IMR-90 (cell line): ENCODE results near the gene PHKB. TPM values are rescaled to one million over a fixed set of nuclear protein-coding genes. Genes with fewer than 3 reads are reported as not detected.
"Not testable (repeated sequence)": the region's sequence is repeated elsewhere in the genome, so short reads cannot be mapped to it uniquely, and the experiment has no call there.

Experiments
- ATAC-seq: fragments of 200-7000 bp; cut with Tn5 transposase; 2 replicates; pipeline ENCODE4 v1.9.1; 2020; ENCODE audit warnings: low read depth, mild to moderate bottlenecking, moderate library complexity
- BruUV-seq: library from RNA; stranded (reverse); fragments of 400-500 nt; replicated peaks from 2 replicates; lab custom pipeline; 2021; lab: Mats Ljungman, UMichigan
- CTCF ChIA-PET: fragments of 300-600 bp; formaldehyde crosslinking; extraction: SDS; loops from one replicate; lab custom pipeline; 2021; ENCODE audit warnings: antibody characterized with exemption; lab: Yijun Ruan, JAX
- POLR2A ChIA-PET: fragments of 300-600 bp; sonication (Branson Sonifier 250); formaldehyde crosslinking; loops from one replicate; lab custom pipeline; 2022; ENCODE audit warnings: antibody characterized with exemption; ENCODE audit not compliant: unreplicated experiment; lab: Charles Lee
- DNase-seq: peaks from one replicate; pipeline ENCODE4 v3.0.0; 2013
- H2AFZ ChIP-seq: replicated peaks from 2 replicates; pipeline ENCODE3; 2013; ENCODE audit warnings: low read length, mild to moderate bottlenecking; ENCODE audit not compliant: poor library complexity
- H2AK5ac ChIP-seq: 2 replicates; pipeline ENCODE4 v1.6.1; 2013; ENCODE audit warnings: low read depth, low read length, inconsistent platforms
- H2AK9ac ChIP-seq: replicated peaks from 2 replicates; pipeline ENCODE3; 2013; ENCODE audit warnings: mild to moderate bottlenecking, low read depth, low read length, moderate library complexity; ENCODE audit not compliant: poor library complexity
- H2BK120ac ChIP-seq: 2 replicates; pipeline ENCODE4 v1.6.1; 2013; ENCODE audit warnings: low read depth, low read length, inconsistent platforms
- H2BK15ac ChIP-seq: 3 replicates; pipeline ENCODE4 v1.6.1; 2013; ENCODE audit warnings: low read depth, low read length, inconsistent platforms
- H2BK20ac ChIP-seq: 2 replicates; pipeline ENCODE4 v1.6.1; 2013; ENCODE audit warnings: low read depth, mild to moderate bottlenecking, inconsistent platforms, low read length, moderate library complexity
- H2BK5ac ChIP-seq: 2 replicates; pipeline ENCODE4 v1.6.1; 2013; ENCODE audit warnings: mild to moderate bottlenecking, low read depth, low read length, inconsistent platforms; ENCODE audit not compliant: poor library complexity, severe bottlenecking
- H3K14ac ChIP-seq: replicated peaks from 2 replicates; pipeline ENCODE4 v1.6.1; 2013; ENCODE audit warnings: low read depth, low read length, inconsistent platforms
- H3K18ac ChIP-seq: 2 replicates; pipeline ENCODE4 v1.6.1; 2013; ENCODE audit warnings: low read depth, low read length, control low read depth
- H3K23ac ChIP-seq: 2 replicates; pipeline ENCODE4 v1.6.1; 2013; ENCODE audit warnings: low read depth, low read length, inconsistent platforms
- H3K27ac ChIP-seq: 2 replicates; pipeline ENCODE4 v1.5.1; 2013; ENCODE audit warnings: mild to moderate bottlenecking, control low read depth, low read length; ENCODE audit not compliant: insufficient read depth
- H3K27me3 ChIP-seq: 2 replicates; pipeline ENCODE4 v1.6.1; 2013; ENCODE audit warnings: low read length; ENCODE audit not compliant: control insufficient read depth, insufficient read depth
- H3K36me3 ChIP-seq: 2 replicates; pipeline ENCODE4 v1.6.1; 2013; ENCODE audit warnings: low read length, mixed read lengths; ENCODE audit not compliant: control insufficient read depth, insufficient read depth
- H3K4ac ChIP-seq: 2 replicates; pipeline ENCODE4 v1.6.1; 2013; ENCODE audit warnings: low read depth, low read length, inconsistent platforms
- H3K4me1 ChIP-seq: 2 replicates; pipeline ENCODE4 v1.6.1; 2013; ENCODE audit warnings: low read length, mixed read lengths; ENCODE audit not compliant: control insufficient read depth, insufficient read depth
- H3K4me2 ChIP-seq: 2 replicates; pipeline ENCODE4 v1.6.1; 2013; ENCODE audit warnings: low read depth, mild to moderate bottlenecking, control low read depth, low read length, moderate library complexity
- H3K4me3 ChIP-seq: 2 replicates; pipeline ENCODE4 v1.5.1; 2013; ENCODE audit warnings: low read depth, mild to moderate bottlenecking, control low read depth, low read length, moderate library complexity; ENCODE audit not compliant: insufficient read depth
- H3K56ac ChIP-seq: 2 replicates; pipeline ENCODE4 v1.6.1; 2013; ENCODE audit warnings: low read length, inconsistent platforms; ENCODE audit not compliant: insufficient read depth; ENCODE audit errors: extremely low read depth
- H3K79me1 ChIP-seq, 2 experiments: 2 replicates each; pipeline ENCODE4 v1.6.1; 2013; ENCODE audit warnings: low read length in 2 of 2, inconsistent platforms in 1 of 2, low read depth in 1 of 2
- H3K9ac ChIP-seq: 2 replicates; pipeline ENCODE4 v1.6.1; 2013; ENCODE audit warnings: low read depth, low read length, control low read depth
- H3K9me1 ChIP-seq: 2 replicates; pipeline ENCODE4 v1.6.1; 2013; ENCODE audit warnings: low read length, inconsistent platforms; ENCODE audit not compliant: insufficient read depth
- H3K9me3 ChIP-seq: 2 replicates; pipeline ENCODE4 v1.6.1; 2013; ENCODE audit warnings: low read length; ENCODE audit not compliant: control insufficient read depth, insufficient read depth
- H4K20me1 ChIP-seq: 2 replicates; pipeline ENCODE4 v1.6.1; 2013; ENCODE audit warnings: low read length, inconsistent platforms; ENCODE audit not compliant: insufficient read depth
- H4K5ac ChIP-seq: 2 replicates; pipeline ENCODE4 v1.6.1; 2013; ENCODE audit warnings: mild to moderate bottlenecking, low read depth, low read length, control low read depth
- H4K8ac ChIP-seq, 2 experiments: 2 replicates each; pipeline ENCODE4 v1.6.1; 2013; ENCODE audit warnings: low read depth in 2 of 2, low read length in 2 of 2, control low read depth in 1 of 2, inconsistent platforms in 1 of 2
- H4K91ac ChIP-seq: 2 replicates; pipeline ENCODE4 v1.6.1; 2013; ENCODE audit warnings: low read depth, low read length, inconsistent platforms; ENCODE audit not compliant: insufficient read depth
- WGBS, 2 experiments: methylation state at CpG; one replicate each; pipeline versions ENCODE4 v1.1.5 to v1.1.7; 2013; ENCODE audit warnings: missing lambda C conversion rate in 2 of 2; ENCODE audit not compliant: insufficient read length in 1 of 2; ENCODE audit errors: extremely low coverage in 2 of 2; 5-methylcytosine and 5-hydroxymethylcytosine counted together
- dilution Hi-C: fragments of 300-500 bp; cut with HindIII; formaldehyde crosslinking; loops from one replicate; pipeline ENCODE4 v1.14.3; 2018; ENCODE audit warnings: low sequenced_read_pairs; ENCODE audit not compliant: unreplicated experiment
- in situ Hi-C: fragments of 300-500 bp; cut with MboI; formaldehyde crosslinking; loops from 3 replicates; pipeline ENCODE4 v1.14.3; 2019; ENCODE audit warnings: low sequenced_read_pairs, inconsistent platforms, mixed read lengths
- intact Hi-C: fragments of 100-400 bp; cut with micrococcal nuclease; formaldehyde crosslinking; loops from 2 replicates; pipeline ENCODE4 v1.10.0; 2022
- polyA plus RNA-seq, 3 experiments: library from polyadenylated mRNA; depleted of rRNA; stranded (reverse); fragments of >200 nt; gene quantifications; 2 replicates each; pipeline ENCODE4 v1.2.3, GENCODE V29; 2012; ENCODE audit warnings: low replicate concordance in 1 of 3
- total RNA-seq: library from RNA; depleted of rRNA; stranded (reverse); fragments of >200 nt; gene quantifications from 2 replicates; pipeline ENCODE4 v1.2.3, GENCODE V29; 2012

The PHKB gene
- total and polyA plus RNA-seq, 2 of the 4 experiments (the other 2 are of a cell fraction): 24.2 to 58.6 TPM

DNA sequence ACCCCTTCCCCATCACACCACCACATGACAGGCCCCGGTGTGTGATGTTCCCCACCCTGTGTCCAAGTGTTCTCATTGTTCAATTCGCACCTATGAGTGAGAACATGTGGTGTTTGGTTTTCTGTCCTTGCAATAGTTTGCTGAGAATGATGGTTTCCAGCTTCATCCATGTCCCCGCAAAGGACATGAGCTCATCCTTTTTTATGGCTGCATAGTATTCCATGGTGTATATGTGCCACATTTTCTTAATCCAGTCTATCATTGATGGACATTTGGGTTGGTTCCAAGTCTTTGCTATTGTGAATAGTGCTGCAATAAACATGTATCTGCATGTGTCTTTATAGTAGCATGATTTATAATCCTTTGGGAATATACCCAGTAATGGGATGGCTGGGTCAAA lies 80.0 kb downstream of the PHKB start:
- H4K20me1 ChIP-seq, H2BK15ac ChIP-seq, BruUV-seq, H2BK5ac ChIP-seq, dilution Hi-C loops, H3K27me3 ChIP-seq, H2AFZ ChIP-seq, H3K56ac ChIP-seq, H3K9me1 ChIP-seq, H3K14ac ChIP-seq, H3K36me3 ChIP-seq, H3K23ac ChIP-seq, H3K18ac ChIP-seq, H3K9me3 ChIP-seq, H3K4ac ChIP-seq, H3K4me1 ChIP-seq, H2BK120ac ChIP-seq, H3K4me3 ChIP-seq, H3K9ac ChIP-seq, intact Hi-C loops, H3K27ac ChIP-seq, H2AK5ac ChIP-seq, DNase-seq, H4K8ac ChIP-seq, POLR2A ChIA-PET, H2BK20ac ChIP-seq, ATAC-seq, H3K79me1 ChIP-seq, CTCF ChIA-PET, H4K91ac ChIP-seq, H4K5ac ChIP-seq, H2AK9ac ChIP-seq, in situ Hi-C loops, H3K4me2 ChIP-seq: not testable (repeated sequence)
- WGBS, 2 experiments: no CpG with 5 or more reads among the region's 3 CpGs

DNA sequence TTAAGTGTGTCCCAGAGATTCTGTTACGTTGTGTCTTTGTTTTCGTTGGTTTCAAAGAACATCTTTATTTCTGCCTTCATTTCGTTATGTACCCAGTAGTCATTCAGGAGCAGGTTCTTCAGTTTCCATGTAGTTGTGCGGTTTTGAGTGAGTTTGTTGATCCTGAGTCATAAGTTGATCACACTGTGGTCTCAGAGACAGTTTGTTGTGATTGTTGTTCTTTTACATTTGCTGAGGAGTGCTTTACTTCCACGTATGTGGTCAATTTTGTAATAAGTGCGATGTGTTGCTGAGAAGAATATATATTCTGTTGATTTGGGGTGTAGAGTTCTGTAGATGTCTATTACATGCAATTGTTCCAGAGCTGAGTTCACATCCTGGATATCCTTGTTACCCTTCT lies 83.1 kb downstream of the PHKB start:
- H2AK9ac ChIP-seq, H3K9me3 ChIP-seq, H4K20me1 ChIP-seq, in situ Hi-C loops, H3K27ac ChIP-seq, H2AK5ac ChIP-seq, H3K4me1 ChIP-seq, ATAC-seq, H4K91ac ChIP-seq, H2AFZ ChIP-seq, BruUV-seq, H3K4ac ChIP-seq, intact Hi-C loops, dilution Hi-C loops, H3K4me3 ChIP-seq, H2BK20ac ChIP-seq, H3K27me3 ChIP-seq, H3K14ac ChIP-seq, H2BK5ac ChIP-seq, POLR2A ChIA-PET, H3K23ac ChIP-seq, H3K9me1 ChIP-seq, DNase-seq, H3K56ac ChIP-seq, H3K79me1 ChIP-seq, H2BK120ac ChIP-seq, H2BK15ac ChIP-seq, H4K8ac ChIP-seq, H4K5ac ChIP-seq, H3K4me2 ChIP-seq, H3K9ac ChIP-seq, H3K18ac ChIP-seq, H3K36me3 ChIP-seq, CTCF ChIA-PET: not testable (repeated sequence)
- WGBS, 2 experiments: 80% methylated on average over 1 of the region's 6 CpGs; no CpG with 5 or more reads in 1 of the 2 experiments
